ENCODE data around the gene WFS1.

Gene WFS1

GRCh38 chr4:6338175-6338950, 68.7 kb downstream of the WFS1 start:
- ChIA-PET CTCF (interaction anchor here (0.6 kb wide), 1 partner anchor 268 kb away, joined by 3 read pairs; no protein-coding TSS in a partner anchor), POLR2A (ENCODE audit: low non-redundant PET) (no interaction called here)
- TF ChIP-seq CTCF (conservative IDR thresholded peaks at IDR 0.05; ENCODE audit: low read depth): no peak
- no peak overlapping the region for H3K27ac ChIP-seq
- DNase-seq (ENCODE audit: low spot score): no peak

GRCh38 chr4:6338951-6339817, 69.5 kb downstream of the WFS1 start:
- CTCF ChIA-PET: interaction anchor here (0.6 kb wide), 1 partner anchor 267 kb away, joined by 3 read pairs; no protein-coding TSS in a partner anchor

GRCh38 chr4:6339818-6340445, 70.3 kb downstream of the WFS1 start:
- no peak overlapping the region for H3K27ac ChIP-seq
- no peak for DNase-seq (ENCODE audit: low spot score)
- ChIA-PET POLR2A (ENCODE audit: low non-redundant PET) (no interaction called here), CTCF (no interaction called here)
- no peak for TF ChIP-seq CTCF (conservative IDR thresholded peaks at IDR 0.05; ENCODE audit: low read depth)

More at GRCh38 chr4:6338951-6339817, 69.5 kb downstream of the WFS1 start:
- no peak for TF ChIP-seq CTCF (conservative IDR thresholded peaks at IDR 0.05; ENCODE audit: low read depth)
- DNase-seq (ENCODE audit: low spot score): no peak
- no peak overlapping the region for H3K27ac ChIP-seq
- POLR2A ChIA-PET (ENCODE audit: low non-redundant PET): no interaction called here

GRCh38 chr4:6340446-6341015, 70.9 kb downstream of the WFS1 start:
- H3K27ac ChIP-seq: no peak overlapping the region
- no peak for TF ChIP-seq CTCF (conservative IDR thresholded peaks at IDR 0.05; ENCODE audit: low read depth)
- POLR2A ChIA-PET (ENCODE audit: low non-redundant PET): no interaction called here
- CTCF ChIA-PET: interaction anchor here (0.6 to 1.1 kb wide), 2 partner anchors 9 to 12 kb away, joined by 3 read pairs; no protein-coding TSS in a partner anchor
- DNase-seq (ENCODE audit: low spot score): no peak

GRCh38 chr4:6341696-6342095, 72.0 kb downstream of the WFS1 start:
- ChIA-PET CTCF (interaction anchor here (1.2 kb wide), 1 partner anchor 9 kb away, joined by 3 read pairs; no protein-coding TSS in a partner anchor), POLR2A (ENCODE audit: low non-redundant PET) (no interaction called here)
- no peak for TF ChIP-seq CTCF (conservative IDR thresholded peaks at IDR 0.05; ENCODE audit: low read depth)
- H3K27ac ChIP-seq: no peak overlapping the region
- no peak for DNase-seq (ENCODE audit: low spot score)
